HG02759 (cell line): ENCODE data around the gene MACROD1.

Experiments used
- ATAC-seq: cut with Tn5 transposase; IDR thresholded peaks from one replicate; pipeline ENCODE4 v1.9.1; 2021; ENCODE audit warnings: mild to moderate bottlenecking, moderate library complexity; ENCODE audit not compliant: unreplicated experiment

MACROD1 gene

DNA sequence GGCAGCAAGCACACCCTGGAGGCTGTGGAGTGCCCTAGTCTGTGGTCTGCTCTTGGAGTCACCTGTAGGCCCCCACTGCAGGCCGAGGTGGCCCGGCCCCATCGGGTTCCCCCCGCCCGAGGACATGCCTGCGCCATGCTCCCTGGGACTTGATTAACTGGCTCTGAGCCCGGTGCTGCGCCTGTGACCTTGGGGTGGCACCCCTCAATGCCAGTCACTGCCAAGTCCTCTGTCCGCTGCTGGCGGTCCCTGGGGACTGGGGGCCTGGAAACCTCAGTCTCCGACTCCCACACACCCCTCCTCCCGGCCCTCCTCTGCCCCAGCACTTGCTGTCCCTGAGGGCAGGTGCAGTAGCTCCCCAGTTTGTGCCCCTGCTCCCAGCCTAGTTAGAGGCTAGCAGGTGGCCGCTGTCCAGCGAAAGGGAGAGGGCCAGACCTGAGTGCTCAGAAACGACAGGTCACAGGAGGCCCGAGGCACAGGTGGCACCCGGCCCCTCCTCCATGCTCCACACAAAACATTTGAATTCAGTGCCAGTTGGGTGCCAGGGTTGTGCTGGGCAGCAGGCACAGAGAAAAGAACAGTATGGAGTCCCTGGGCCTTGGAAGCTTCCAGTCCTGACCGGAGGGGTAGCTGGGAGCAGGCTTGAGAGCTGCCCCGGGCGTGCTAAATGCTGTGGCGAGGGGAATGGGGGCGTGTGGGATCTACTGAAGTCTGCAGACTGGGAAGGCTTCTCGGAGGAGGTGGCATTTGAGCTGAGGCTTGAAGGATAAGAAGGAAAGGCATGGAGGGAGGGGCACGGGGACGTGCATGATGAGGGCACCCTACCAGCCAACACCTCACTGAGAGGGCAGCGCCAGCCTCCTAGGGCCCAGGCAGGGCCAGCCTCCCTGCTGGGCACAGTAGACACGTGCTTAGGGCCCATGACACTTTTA is 146.5 kb downstream of the MACROD1 start:
- ATAC-seq = no peak

DNA sequence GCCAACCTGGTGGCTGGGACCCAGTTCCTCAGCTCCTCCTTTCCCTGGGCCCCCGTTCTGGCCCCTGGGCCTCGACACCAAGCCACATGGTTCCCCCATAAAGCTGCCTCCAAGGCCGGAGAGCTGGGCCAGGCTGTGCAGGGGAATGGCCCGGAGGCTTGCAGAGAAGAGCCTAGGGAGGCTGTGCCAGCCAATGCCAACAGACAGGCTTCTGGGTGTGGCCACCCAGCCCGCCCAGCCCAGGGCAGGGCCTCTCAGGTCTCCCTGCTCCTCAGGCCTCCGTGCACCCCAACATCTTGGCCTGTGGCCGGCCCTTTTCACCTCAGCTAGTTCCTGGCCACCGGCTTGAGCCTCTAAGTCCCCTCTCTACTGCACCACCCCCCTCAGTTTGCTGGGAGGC is 147.6 kb downstream of the MACROD1 start:
- no peak for ATAC-seq

GRCh38 chr11:64017945-64018224 is 148.0 kb downstream of the MACROD1 start:
- no peak for ATAC-seq

- ATAC-seq = no peak
Observed at GRCh38 chr11:64015935-64016845, 149.7 kb downstream of the MACROD1 start.

DNA sequence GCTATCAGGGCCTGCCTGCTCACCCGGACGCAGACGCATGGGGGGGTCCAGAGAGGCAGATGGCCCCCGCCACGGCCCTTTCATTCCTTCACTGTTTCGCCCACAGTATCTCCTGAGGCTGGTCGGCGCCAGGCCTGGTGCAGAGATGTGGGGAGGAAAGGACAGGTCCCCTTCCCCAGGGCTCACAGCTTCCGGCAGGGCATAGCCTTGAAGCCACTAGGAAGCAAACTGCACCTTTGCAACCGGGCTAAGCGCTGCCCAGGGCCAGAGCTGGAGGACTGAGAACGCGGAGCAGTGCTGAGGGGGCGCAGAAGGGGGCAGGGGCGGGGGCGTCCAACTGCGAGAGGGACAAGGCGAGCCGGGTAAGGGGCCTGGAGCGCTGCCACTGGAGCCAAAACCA is 150.4 kb downstream of the MACROD1 start:
- no peak for ATAC-seq

GRCh38 chr11:64014356-64014755 is 151.6 kb downstream of the MACROD1 start:
- ATAC-seq = no peak

DNA sequence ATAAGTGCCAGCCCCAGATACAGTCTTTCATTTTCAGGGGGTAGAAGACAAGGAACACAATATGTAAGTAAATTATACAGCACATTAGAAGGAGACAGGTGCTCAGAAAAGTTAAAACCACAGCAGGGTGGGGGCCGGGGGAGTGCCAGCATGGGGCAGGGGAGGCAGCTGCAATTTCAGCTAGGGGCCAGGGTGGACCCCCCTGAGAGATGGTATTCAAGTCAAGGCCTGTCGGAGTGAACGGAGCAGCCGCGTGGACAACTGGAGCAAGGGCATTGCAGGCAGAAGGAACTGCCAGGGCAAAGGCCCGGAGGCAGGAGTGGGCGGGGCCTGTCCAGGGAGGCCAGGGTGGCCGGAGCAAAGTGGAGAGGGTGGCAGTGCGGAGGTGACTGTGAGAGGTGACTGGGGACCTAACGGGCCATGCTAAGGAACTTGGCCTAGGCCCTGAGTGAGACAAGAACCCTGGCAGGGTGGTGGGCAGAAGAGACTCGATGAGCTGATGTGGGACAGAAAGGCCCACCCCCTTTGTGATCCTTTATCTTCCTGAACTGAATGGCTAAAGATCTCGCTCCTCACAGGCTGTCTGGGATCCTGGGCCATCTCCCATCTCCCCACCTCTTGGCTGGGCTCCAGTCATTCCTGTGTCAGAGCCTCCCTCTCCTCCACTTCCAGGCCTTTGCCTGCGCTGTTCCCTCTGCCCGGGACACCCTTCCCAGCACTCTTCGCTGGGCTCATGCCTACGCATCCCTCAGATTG is 152.6 kb downstream of the MACROD1 start:
- ATAC-seq = no peak

GRCh38 chr11:64011371-64011770 is 154.5 kb downstream of the MACROD1 start:
- no peak for ATAC-seq

DNA sequence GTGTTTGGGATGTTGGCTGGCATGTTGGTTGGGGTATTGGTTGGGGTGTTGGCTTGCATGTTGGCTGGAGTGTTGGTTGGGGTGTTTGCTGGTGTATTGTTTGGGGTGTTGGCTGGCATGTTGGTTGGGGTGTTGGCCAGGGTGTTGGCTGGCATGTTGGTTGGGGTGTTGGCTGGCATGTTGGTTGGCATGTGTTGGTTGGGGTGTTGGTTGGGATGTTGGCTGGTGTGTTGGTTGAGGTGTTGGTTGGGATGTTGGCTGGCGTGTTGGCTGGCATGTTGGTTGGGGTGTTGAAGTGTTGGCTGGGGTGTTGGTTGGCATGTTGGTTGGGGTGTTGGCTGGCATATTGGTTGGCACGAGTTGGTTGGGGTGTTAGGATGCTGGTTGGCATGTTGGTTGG is 155.1 kb downstream of the MACROD1 start:
- no peak for ATAC-seq

GRCh38 chr11:64009710-64010109 is 156.2 kb downstream of the MACROD1 start:
- no peak for ATAC-seq

- no peak for ATAC-seq
Observed at GRCh38 chr11:64008914-64009633, 156.8 kb downstream of the MACROD1 start.

GRCh38 chr11:64008283-64008913 is 157.5 kb downstream of the MACROD1 start:
- no peak for ATAC-seq

GRCh38 chr11:64007629-64008282 is 158.2 kb downstream of the MACROD1 start:
- no peak for ATAC-seq

DNA sequence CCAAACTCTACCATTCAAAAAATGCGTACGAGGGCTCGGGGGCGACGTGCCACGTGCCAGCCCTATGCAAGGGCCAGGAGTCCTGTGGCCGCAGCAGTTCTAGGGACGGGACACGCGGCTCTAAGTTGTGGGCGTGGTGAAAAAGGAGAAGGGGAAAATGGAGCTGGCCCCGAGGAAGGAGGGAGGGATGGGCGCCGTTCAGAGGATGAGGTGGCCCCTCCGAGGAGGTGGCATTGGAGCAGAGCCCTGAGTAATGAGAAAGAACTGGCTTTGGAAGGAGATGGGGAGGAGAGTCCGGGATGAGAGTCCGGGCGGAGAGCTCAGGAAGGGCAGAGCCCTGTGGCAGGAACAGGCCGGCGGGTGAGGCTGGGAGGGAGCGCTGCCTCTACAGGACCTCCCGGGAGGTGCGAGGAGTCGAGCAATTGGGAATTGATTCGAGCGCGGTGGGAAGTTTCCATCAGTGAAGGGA is 158.7 kb downstream of the MACROD1 start:
- ATAC-seq = no peak

DNA sequence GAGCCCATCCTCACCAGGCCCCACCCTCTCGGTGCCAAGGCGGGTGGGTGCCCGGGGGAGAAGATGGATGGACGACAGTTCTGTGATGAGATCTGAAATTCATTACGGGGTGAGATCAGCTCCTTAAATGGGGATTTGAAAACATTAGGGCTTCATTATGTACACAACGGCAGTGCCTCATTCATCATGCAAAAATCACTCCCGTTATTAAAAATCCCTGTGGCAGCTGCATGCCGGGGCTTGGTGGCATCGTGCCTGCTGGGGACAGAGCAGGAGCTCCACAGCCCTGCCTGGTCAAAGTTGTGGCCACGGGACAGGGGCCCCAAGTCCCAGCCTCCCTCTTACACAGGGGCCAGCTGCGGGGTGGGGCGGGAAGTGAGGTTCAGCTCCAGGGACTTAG is 159.5 kb downstream of the MACROD1 start:
- no peak for ATAC-seq

DNA sequence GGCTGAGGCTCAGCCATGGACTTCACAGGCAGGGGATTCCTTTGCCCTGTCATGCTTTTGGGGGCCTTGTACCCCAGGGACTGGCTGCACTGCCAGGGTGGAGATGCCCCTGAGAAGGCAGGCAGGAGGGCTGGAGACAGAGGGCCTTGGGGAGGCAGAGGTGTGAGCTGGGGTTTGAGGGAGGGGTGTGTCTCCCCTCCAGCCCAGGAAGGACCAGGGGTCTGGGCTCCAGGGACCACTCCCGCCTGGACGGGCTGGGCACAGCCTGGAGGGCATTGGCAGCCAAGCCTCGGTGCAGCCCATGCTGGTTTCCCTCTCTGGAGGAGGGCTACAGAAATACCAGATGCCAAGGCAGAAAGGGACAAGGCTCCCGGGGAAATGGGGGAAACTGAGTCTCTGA is 160.2 kb downstream of the MACROD1 start:
- no peak for ATAC-seq

GRCh38 chr11:64004590-64004984 is 161.3 kb downstream of the MACROD1 start:
- no peak for ATAC-seq

DNA sequence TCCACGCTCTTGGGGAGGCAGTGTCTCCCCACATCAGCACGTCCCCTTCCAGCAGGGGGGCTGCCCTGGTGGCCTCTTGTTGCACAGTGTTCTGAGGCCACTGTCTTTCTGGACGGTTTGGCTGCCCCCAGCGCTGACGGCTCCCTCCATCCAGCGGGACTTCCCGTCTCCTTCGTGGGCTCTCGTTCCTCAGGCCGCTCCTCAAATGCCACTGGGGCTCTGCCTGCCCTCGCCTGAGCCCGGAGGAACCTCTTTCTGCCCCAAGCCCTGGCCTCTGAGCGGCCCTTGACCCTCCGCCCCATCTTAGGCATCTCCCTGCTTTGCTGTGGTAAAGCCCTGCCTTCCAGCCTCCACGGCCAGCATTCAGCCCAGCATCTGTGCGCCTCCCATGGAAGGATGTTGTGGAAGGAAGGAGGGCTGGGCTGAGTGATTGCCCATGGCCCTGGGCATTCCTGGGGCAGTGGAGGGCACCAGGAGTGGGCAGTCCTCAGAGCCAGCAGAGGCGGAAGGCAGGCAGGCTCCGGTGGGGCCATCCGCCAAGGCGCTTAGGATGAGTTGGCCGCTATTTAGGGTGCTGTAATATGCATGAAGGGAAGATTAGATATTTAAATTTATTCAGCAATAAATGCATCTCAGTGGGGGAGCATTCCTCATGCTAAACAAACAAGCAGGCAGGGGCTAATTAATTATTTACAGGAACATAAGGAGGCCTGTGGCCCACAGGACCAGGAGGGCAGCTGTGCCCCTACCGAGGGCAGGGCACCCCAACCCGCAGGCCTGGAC is 161.9 kb downstream of the MACROD1 start:
- ATAC-seq = no peak
